Mesodermal cell (in vitro differentiated cells): Measurements from ENCODE around the gene TFAP2C.

ENCODE experiments used
- H3K27ac ChIP-seq: 2 replicates; pipeline ENCODE4 v1.7.0; 2013; ENCODE audit warnings: mild to moderate bottlenecking, low read depth, low read length, moderate library complexity; ENCODE audit not compliant: severe bottlenecking
- H3K36me3 ChIP-seq: 2 replicates; pipeline ENCODE4 v1.7.1; 2013; ENCODE audit warnings: mild to moderate bottlenecking, low read length, moderate library complexity; ENCODE audit not compliant: control insufficient read depth, insufficient read depth
- H3K4me1 ChIP-seq: one replicate; pipeline ENCODE4 v1.7.1; 2013; ENCODE audit warnings: mild to moderate bottlenecking, low read length; ENCODE audit not compliant: insufficient read depth, control insufficient read depth, poor library complexity, severe bottlenecking
- H3K4me3 ChIP-seq: 2 replicates; pipeline ENCODE4 v1.7.0; 2013; ENCODE audit warnings: low read length, control low read depth, mild to moderate bottlenecking; ENCODE audit not compliant: insufficient read depth, poor library complexity, severe bottlenecking; ENCODE audit errors: extremely low read depth
- H3K9me3 ChIP-seq: 2 replicates; pipeline ENCODE4 v1.7.1; 2013; ENCODE audit warnings: mild to moderate bottlenecking, low read length, moderate library complexity; ENCODE audit not compliant: control insufficient read depth
- WGBS, 2 experiments: methylation state at CpG; one replicate each; pipeline ENCODE4 v1.1.5; 2013; ENCODE audit warnings: missing lambda C conversion rate in 2 of 2; ENCODE audit not compliant: insufficient coverage in 2 of 2; 5-methylcytosine and 5-hydroxymethylcytosine counted together

TFAP2C gene

DNA sequence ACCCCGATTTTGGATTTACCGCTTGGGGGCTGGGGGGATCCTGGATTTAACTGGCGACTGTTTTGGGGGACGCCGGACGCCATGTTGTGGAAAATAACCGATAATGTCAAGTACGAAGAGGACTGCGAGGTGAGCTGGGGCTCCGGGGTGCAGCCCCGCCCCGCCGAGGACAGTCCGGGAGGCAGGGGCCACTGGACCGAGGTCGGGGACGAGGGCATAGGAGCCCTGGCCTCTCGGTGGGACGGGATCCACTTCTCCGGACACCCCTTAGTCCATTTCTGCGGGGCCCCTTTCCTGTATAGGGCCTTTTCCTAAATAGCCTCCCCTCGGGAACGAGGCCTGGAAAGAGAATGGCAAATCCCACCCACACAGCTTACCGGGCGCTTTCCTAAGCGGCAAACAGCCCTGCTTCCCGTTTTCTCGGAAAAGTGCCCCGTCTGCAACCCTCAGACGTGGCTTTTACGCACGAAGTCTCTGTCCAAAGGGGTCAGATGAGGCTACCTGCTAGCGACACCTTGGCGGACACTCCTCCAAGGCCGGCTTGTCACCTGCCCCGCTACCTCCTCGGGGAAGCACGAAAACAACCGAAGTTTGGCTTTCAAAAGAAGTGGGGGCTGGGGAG, 469 bp downstream of the TFAP2C start:
- no peaks in the 10 kb centered on the region for H3K36me3 ChIP-seq
- no peaks in the 10 kb centered on the region for H3K9me3 ChIP-seq
- no peak overlapping the region for H3K27ac ChIP-seq
- H3K4me3 ChIP-seq, result peak overlapping the region; percentile 48
- H3K4me1 ChIP-seq, result peaks cover 14% of the 10 kb centered on the region
- WGBS, 2 experiments, result 0% methylated on average over 32 to 39 of the region's 39 CpGs

- 0 to 1% methylated on average over 25 to 38 of the region's 38 CpGs for WGBS, 2 experiments
- no peaks in the 10 kb centered on the region for H3K36me3 ChIP-seq
- no peaks in the 10 kb centered on the region for H3K9me3 ChIP-seq
- peaks cover 14% of the 10 kb centered on the region for H3K4me1 ChIP-seq
- no peak overlapping the region for H3K27ac ChIP-seq
- H3K4me3 ChIP-seq, result peak overlapping the region; percentile 48
Measured at GRCh38 chr20:56630086-56630493, 984 bp downstream of the TFAP2C start.

- H3K4me1 ChIP-seq, result peaks cover 14% of the 10 kb centered on the region
- no peak overlapping the region for H3K27ac ChIP-seq
- WGBS, 2 experiments, result 0 to 1% methylated on average over 64 to 76 of the region's 82 CpGs
- H3K9me3 ChIP-seq, result no peaks in the 10 kb centered on the region
- peak overlapping the region; percentile 48 for H3K4me3 ChIP-seq
- H3K36me3 ChIP-seq, result no peaks in the 10 kb centered on the region
Measured at GRCh38 chr20:56630506-56631317, 1.6 kb downstream of the TFAP2C start.

GRCh38 chr20:56631318-56631989, 2.3 kb downstream of the TFAP2C start:
- Histone ChIP-seq H3K27ac (no peak overlapping the region), H3K9me3 (no peaks in the 10 kb centered on the region), H3K4me1 (peaks cover 10% of the 10 kb centered on the region), H3K36me3 (no peaks in the 10 kb centered on the region), H3K4me3 (peak overlapping the region; percentile 48)
- 5 to 6% methylated on average over 34 to 40 of the region's 48 CpGs for WGBS, 2 experiments

- Histone ChIP-seq H3K9me3 (no peaks in the 10 kb centered on the region), H3K4me3 (peak overlapping the region; percentile 48)
- WGBS, 2 experiments, result 34 to 44% methylated on average over 3 of the region's 5 CpGs
Measured at GRCh38 chr20:56631990-56632327, 2.9 kb downstream of the TFAP2C start.

DNA sequence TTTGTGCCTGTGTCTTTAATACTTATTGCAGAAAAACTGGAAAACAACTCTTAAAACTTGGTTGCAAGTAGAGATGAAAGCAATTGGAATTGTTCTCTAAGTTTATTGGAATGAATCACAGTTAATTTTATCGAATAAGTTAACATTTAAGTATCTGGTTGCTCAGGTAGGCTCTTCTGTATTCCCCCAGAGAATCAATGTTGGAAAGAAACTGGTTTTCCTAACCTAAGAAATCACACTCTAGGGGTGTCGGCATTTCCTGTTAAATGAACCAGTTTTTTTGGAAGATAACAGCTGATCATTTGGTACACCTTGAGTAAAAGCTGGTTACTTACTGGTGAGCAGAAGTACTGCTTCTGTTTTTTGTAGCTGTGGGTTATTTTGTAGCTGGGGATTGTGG, 5.2 kb downstream of the TFAP2C start:
- H3K27ac ChIP-seq, result no peak overlapping the region
- 100% methylated on average over 1 of the region's 2 CpGs; no CpG with 5 or more reads in 1 of the 2 experiments for WGBS, 2 experiments

More at GRCh38 chr20:56631990-56632327, 2.9 kb downstream of the TFAP2C start:
- Histone ChIP-seq H3K27ac (no peak overlapping the region), H3K36me3 (no peaks in the 10 kb centered on the region), H3K4me1 (peaks cover 8% of the 10 kb centered on the region)

DNA sequence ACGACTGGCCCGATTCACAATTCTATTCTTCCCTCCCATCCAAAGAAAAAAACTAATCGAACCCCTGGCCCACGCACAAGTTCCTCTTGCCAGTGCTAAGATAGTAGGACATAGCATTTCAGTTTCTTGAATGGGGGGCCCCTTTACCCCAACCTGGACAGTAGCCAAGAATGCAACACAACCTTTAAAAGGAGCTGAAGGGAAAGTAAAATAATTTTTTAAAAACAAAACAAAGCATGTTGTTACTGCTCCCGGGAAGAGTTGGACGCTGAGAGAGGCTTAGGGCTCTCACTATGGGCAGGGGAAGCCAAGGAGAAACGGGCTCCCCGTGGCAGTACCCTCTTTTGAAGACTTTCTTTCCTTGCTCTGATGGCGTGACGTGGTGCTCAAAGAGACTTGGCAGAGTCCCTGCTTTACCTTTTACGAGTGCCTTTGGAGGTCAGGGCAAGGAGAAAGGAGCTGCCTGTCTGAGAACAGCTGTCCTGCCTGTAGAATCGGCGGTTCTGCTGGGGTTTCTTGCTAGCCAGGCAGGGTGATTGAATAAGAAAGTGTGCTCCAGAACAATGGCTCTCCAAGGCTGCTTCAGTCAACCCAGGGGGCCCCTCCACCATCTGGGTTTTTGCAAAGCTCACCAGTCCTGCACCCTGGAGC, 5.8 kb downstream of the TFAP2C start:
- Histone ChIP-seq H3K4me1 (no peaks in the 10 kb centered on the region), H3K4me3 (no peak overlapping the region), H3K27ac (no peak overlapping the region), H3K36me3 (peaks cover 9% of the 10 kb centered on the region), H3K9me3 (no peaks in the 10 kb centered on the region)
- WGBS, 2 experiments, result 69 to 71% methylated on average over 9 of the region's 13 CpGs

More for the DNA sequence above, 5.2 kb downstream of the TFAP2C start:
- Histone ChIP-seq H3K4me1 (no peaks in the 10 kb centered on the region), H3K4me3 (no peak overlapping the region), H3K9me3 (no peaks in the 10 kb centered on the region), H3K36me3 (peaks cover 9% of the 10 kb centered on the region)

DNA sequence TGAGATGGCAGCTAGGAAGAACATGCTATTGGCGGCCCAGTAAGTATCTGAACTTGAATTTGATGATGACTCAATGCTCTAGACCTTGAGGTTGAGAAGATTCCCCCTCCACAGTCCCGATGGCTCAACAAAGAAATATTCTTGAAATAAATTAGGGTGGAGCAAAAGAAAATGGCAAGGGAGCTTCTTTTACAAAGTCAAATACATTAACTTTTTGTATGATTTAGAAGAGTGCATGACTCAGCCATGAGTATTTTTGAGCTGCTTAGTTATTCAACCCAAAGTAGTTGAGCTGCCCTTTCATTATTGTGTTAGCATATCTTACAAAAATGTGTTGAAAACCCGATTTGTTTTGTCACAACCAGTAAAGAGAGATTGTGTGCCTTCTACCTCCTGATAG, 7.6 kb downstream of the TFAP2C start:
- WGBS, 2 experiments, result 83 to 100% methylated on average over 1 of the region's 3 CpGs
- peaks cover 9% of the 10 kb centered on the region for H3K36me3 ChIP-seq
- no peaks in the 10 kb centered on the region for H3K4me1 ChIP-seq
- no peaks in the 10 kb centered on the region for H3K9me3 ChIP-seq
- no peak overlapping the region for H3K4me3 ChIP-seq
- H3K27ac ChIP-seq, result no peak overlapping the region

DNA sequence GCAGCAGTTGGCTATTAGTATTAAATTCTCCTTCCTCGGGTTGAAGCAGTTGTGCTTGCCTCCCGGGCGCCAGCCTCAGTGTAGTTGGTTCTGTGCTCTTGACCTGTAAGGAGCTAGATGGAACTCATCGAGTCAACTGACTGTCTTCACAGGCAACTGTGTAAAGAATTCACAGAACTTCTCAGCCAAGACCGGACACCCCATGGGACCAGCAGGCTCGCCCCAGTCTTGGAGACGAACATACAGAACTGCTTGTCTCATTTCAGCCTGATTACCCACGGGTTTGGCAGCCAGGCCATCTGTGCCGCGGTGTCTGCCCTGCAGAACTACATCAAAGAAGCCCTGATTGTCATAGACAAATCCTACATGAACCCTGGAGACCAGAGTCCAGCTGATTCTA, 8.5 kb downstream of the TFAP2C start:
- 87 to 91% methylated on average over 8 to 10 of the region's 10 CpGs for WGBS, 2 experiments
- no peak overlapping the region for H3K4me3 ChIP-seq
- H3K36me3 ChIP-seq, result peaks cover 9% of the 10 kb centered on the region
- H3K27ac ChIP-seq, result no peak overlapping the region
- H3K4me1 ChIP-seq, result no peaks in the 10 kb centered on the region
- no peaks in the 10 kb centered on the region for H3K9me3 ChIP-seq

DNA sequence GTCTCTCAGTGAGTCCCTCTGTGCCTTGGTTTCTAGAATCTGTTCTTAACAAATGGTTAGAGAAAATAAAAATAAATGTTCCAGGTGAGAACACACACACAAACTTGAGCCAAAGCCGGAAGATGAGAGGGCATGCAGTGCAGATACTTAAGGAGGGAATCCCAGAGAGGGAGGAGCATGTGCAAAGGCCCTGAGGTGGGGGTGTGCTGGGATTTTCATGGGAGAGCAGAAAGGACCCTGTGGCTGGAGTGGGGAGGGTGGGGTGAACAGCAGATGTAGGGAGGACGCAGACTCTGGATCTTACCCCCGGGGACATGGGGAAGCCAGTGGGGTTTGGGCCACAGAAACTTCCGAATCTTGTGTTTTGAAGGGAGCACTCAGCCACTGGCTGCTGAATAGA, 17.5 kb downstream of the TFAP2C start:
- H3K4me3 ChIP-seq, result no peak overlapping the region
- H3K9me3 ChIP-seq, result no peaks in the 10 kb centered on the region
- no peaks in the 10 kb centered on the region for H3K36me3 ChIP-seq
- WGBS, 2 experiments, result 88 to 97% methylated on average over 4 of the region's 4 CpGs
- no peak overlapping the region for H3K27ac ChIP-seq
- no peaks in the 10 kb centered on the region for H3K4me1 ChIP-seq
